ENCODE measurements around the gene SIVA1.

- TF ChIP-seq EZH2phosphoT487 (conservative IDR thresholded peaks at IDR 0.05; ENCODE audit: low read length) = no peak
- TF ChIP-seq, protein P1, sequence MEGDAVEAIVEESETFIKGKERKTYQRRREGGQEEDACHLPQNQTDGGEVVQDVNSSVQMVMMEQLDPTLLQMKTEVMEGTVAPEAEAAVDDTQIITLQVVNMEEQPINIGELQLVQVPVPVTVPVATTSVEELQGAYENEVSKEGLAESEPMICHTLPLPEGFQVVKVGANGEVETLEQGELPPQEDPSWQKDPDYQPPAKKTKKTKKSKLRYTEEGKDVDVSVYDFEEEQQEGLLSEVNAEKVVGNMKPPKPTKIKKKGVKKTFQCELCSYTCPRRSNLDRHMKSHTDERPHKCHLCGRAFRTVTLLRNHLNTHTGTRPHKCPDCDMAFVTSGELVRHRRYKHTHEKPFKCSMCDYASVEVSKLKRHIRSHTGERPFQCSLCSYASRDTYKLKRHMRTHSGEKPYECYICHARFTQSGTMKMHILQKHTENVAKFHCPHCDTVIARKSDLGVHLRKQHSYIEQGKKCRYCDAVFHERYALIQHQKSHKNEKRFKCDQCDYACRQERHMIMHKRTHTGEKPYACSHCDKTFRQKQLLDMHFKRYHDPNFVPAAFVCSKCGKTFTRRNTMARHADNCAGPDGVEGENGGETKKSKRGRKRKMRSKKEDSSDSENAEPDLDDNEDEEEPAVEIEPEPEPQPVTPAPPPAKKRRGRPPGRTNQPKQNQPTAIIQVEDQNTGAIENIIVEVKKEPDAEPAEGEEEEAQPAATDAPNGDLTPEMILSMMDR (IDR thresholded peaks at IDR 0.05; ENCODE audit: insufficient read depth, low read length, poor library complexity, severe bottlenecking) = no peak
Observed at GRCh38 chr14:104776961-104777807, 24.2 kb downstream of the SIVA1 start.

Data from SU-DHL-6 (cell line).